Measurements from ENCODE around the gene GRIK1. TPM values are rescaled to one million over a fixed set of nuclear protein-coding genes. Genes with fewer than 3 reads are reported as not detected.

GRIK1 gene
- total and polyA plus RNA-seq, 2 donors (not counting 1 experiment from before 2014, with no cell fraction given): not detected

DNA sequence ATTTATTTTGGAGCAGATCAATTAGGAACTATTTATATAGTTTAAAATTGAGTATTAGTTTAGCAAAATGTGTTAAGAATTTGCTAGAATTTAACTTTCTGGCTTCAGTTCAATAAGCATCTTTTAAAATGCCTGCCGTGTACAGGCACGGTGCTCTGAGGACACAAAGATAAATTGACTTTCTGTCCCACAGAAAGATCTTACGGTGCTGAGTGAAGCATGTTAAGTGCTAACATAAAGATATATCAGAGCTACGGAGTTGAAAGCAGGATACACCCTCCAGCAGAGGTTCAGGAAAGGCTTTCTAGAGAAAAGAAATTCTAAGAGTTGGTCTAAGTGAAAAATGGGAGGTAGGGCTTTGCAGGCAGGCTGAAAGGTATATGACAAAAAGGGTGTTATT, 305.4 kb downstream of the GRIK1 start:
- ATAC-seq (ENCODE audit: low read depth): no peak

GRCh38 chr21:29633756-29634155, 306.0 kb downstream of the GRIK1 start:
- Histone ChIP-seq H3K9ac (ENCODE audit: low read length) (no peak overlapping the region), H3K36me3 (replicated peaks in 1 of 2; ENCODE audit: control extremely low read depth in 1 of 2, control insufficient read depth in 1 of 2, extremely low read depth in 1 of 2, insufficient read depth in 2 of 2, low read length in 1 of 2) (no peaks in the 10 kb centered on the region), H4K20me1 (ENCODE audit: control insufficient read depth, insufficient read depth, low read length, poor library complexity, severe bottlenecking) (no peaks in the 10 kb centered on the region), H3K4me3 (ENCODE audit: control extremely low read depth in 1 of 5, extremely low read depth in 1 of 5, insufficient read depth in 1 of 5, low read depth in 2 of 5, low read length in 4 of 5) (no peak overlapping the region), H3K4me1 (ENCODE audit: control insufficient read depth in 2 of 2, insufficient read depth in 2 of 2, low read length in 2 of 2) (peaks cover 4 to 7% of the 10 kb centered on the region in 2 donors), H3K27me3 (replicated peaks in 1 of 4; ENCODE audit: control extremely low read depth in 1 of 4, control insufficient read depth in 3 of 4, insufficient read depth in 4 of 4, low read length in 3 of 4) (no peaks in the 10 kb centered on the region), H3K79me2 (ENCODE audit: control insufficient read depth, insufficient read depth, low read length) (no peaks in the 10 kb centered on the region), H3K9me3 (ENCODE audit: control extremely low read depth in 1 of 3, control insufficient read depth in 2 of 3, insufficient read depth in 1 of 3, low read length in 2 of 3) (peaks cover 0 to 8% (median 4%) of the 10 kb centered on the region in 3 donors), H3K27ac (ENCODE audit: low read length in 2 of 2) (no peak overlapping the region), H3K4me2 (replicated peaks; ENCODE audit: low read depth, low read length, poor library complexity, severe bottlenecking) (no peak overlapping the region), H2AFZ (ENCODE audit: insufficient read depth, low read depth, low read length, poor library complexity, severe bottlenecking) (no peak overlapping the region)
- intact Hi-C loops (cut with micrococcal nuclease): no loop called here
- no peak overlapping the region for H3K4me3 Mint-ChIP-seq
- H3K9me3 Mint-ChIP-seq (ENCODE audit: insufficient read depth): peaks cover 4% of the 10 kb centered on the region
- ATAC-seq (ENCODE audit: low read depth): no peak
- POLR2A ChIA-PET: no interaction called here
- no peak for DNase-seq
- no peak overlapping the region for H3K27ac Mint-ChIP-seq
- no peaks in the 10 kb centered on the region for H3K27me3 Mint-ChIP-seq
- TF ChIP-seq EZH2 (IDR thresholded peaks at IDR 0.05; ENCODE audit: borderline replicate concordance, insufficient read depth, low read depth, low read length, poor library complexity, severe bottlenecking): no peak
- no peak for TF ChIP-seq CTCF (IDR thresholded peaks at IDR 0.05)
- WGBS (ENCODE audit: insufficient coverage): no CpG with 5 or more reads among the region's 2 CpGs
- CTCF ChIA-PET: no interaction called here
- peaks cover 9% of the 10 kb centered on the region for H3K4me1 Mint-ChIP-seq

More for the DNA sequence above, 305.4 kb downstream of the GRIK1 start:
- 92% methylated on average over 2 of the region's 4 CpGs for WGBS (ENCODE audit: insufficient coverage)
- H3K27me3 ChIP-seq (replicated peaks in 1 of 4; ENCODE audit: control extremely low read depth in 1 of 4, control insufficient read depth in 3 of 4, insufficient read depth in 4 of 4, low read length in 3 of 4): no peaks in the 10 kb centered on the region
- H2AFZ ChIP-seq (ENCODE audit: insufficient read depth, low read depth, low read length, poor library complexity, severe bottlenecking): no peak overlapping the region
- no peak overlapping the region for H3K4me3 ChIP-seq (ENCODE audit: control extremely low read depth in 1 of 5, extremely low read depth in 1 of 5, insufficient read depth in 1 of 5, low read depth in 2 of 5, low read length in 4 of 5)
- DNase-seq: no peak
- ChIA-PET POLR2A (no interaction called here), CTCF (no interaction called here)
- H3K9ac ChIP-seq (ENCODE audit: low read length): no peak overlapping the region
- H3K79me2 ChIP-seq (ENCODE audit: control insufficient read depth, insufficient read depth, low read length): no peaks in the 10 kb centered on the region
- no peaks in the 10 kb centered on the region for H4K20me1 ChIP-seq (ENCODE audit: control insufficient read depth, insufficient read depth, low read length, poor library complexity, severe bottlenecking)
- peaks cover 0 to 8% (median 4%) of the 10 kb centered on the region in 3 donors for H3K9me3 ChIP-seq (ENCODE audit: control extremely low read depth in 1 of 3, control insufficient read depth in 2 of 3, insufficient read depth in 1 of 3, low read length in 2 of 3)
- Mint-ChIP-seq H3K4me3 (no peak overlapping the region), H3K27ac (no peak overlapping the region), H3K9me3 (ENCODE audit: insufficient read depth) (peaks cover 4% of the 10 kb centered on the region), H3K4me1 (peaks cover 16% of the 10 kb centered on the region), H3K27me3 (no peaks in the 10 kb centered on the region)
- no peak overlapping the region for H3K4me2 ChIP-seq (replicated peaks; ENCODE audit: low read depth, low read length, poor library complexity, severe bottlenecking)
- intact Hi-C loops (cut with micrococcal nuclease): no loop called here
- H3K27ac ChIP-seq (ENCODE audit: low read length in 2 of 2): no peak overlapping the region
- TF ChIP-seq CTCF (IDR thresholded peaks at IDR 0.05) (no peak), EZH2 (IDR thresholded peaks at IDR 0.05; ENCODE audit: borderline replicate concordance, insufficient read depth, low read depth, low read length, poor library complexity, severe bottlenecking) (no peak)
- peaks cover 11 to 13% of the 10 kb centered on the region in 2 donors for H3K4me1 ChIP-seq (ENCODE audit: control insufficient read depth in 2 of 2, insufficient read depth in 2 of 2, low read length in 2 of 2)
- H3K36me3 ChIP-seq (replicated peaks in 1 of 2; ENCODE audit: control extremely low read depth in 1 of 2, control insufficient read depth in 1 of 2, extremely low read depth in 1 of 2, insufficient read depth in 2 of 2, low read length in 1 of 2): no peaks in the 10 kb centered on the region
